Stomach (tissue), 4 donors: ENCODE data around the gene SH3BGR.

Experiments used
- CTCF ChIP-seq, 7 experiments: fragments of 450-650 bp in 4 of 7; fragments of 200-600 bp in 3 of 7; sonication (generic) in 3 of 7; IDR thresholded peaks; one replicate each; pipeline ENCODE4 v1.5.1; 2016 to 2019; ENCODE audit warnings: antibody characterized with exemption in 7 of 7, control low read depth in 2 of 7, mild to moderate bottlenecking in 1 of 7
- EP300 ChIP-seq: sonication (generic); formaldehyde crosslinking; IDR thresholded peaks from one replicate; pipeline ENCODE4 v1.6.1; 2017; ENCODE audit warnings: antibody characterized with exemption

GRCh38 chr21:39444421-39445180 lies 7.2 kb upstream of the SH3BGR start:
- TF ChIP-seq CTCF (IDR thresholded peaks at IDR 0.05) = no peak
- TF ChIP-seq EP300 = no peak
